GM23248 (cell line): ENCODE measurements around the gene DIP2C.

Experiments used
- EZH2 ChIP-seq: fragments of 200-600 bp; sonication (generic); IDR thresholded peaks from 2 replicates; pipeline ENCODE4 v1.6.1; 2018; ENCODE audit warnings: antibody characterized with exemption, mild to moderate bottlenecking; ENCODE audit not compliant: insufficient read depth, poor library complexity, severe bottlenecking
- EZH2phosphoT487 ChIP-seq: fragments of 200-600 bp; sonication (generic); IDR thresholded peaks from 2 replicates; pipeline ENCODE4 v1.6.1; 2018; ENCODE audit warnings: antibody characterized with exemption, moderate library complexity, mild to moderate bottlenecking, low read depth; ENCODE audit not compliant: insufficient read depth

DNA sequence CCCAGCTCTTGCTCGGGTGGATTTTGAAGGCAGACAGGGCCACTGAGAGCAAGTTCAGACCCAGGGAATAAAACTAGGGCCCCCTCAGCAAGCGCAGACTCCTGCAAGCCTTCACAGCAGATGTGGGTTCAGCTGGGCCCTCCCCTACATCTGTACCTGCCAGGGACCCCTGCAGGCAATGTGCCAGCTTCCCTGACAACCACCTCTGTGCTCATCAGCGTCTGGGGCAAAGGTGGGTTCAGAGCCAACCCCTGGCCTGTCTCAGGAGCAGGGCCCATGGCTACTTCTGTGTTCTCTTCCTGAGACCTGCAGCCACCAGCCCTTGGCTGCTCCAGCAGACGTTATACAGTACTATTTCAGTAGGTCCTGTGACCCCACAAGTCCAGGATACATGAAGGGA is 189.5 kb downstream of the DIP2C start:
- no peak for TF ChIP-seq EZH2
- TF ChIP-seq EZH2phosphoT487, result no peak
